SK-N-SH (cell line): ENCODE results near the gene KNDC1. TPM values are rescaled to one million over a fixed set of nuclear protein-coding genes. Genes with fewer than 3 reads are reported as not detected.

Experiments
- CTCF ChIA-PET: fragments of 300-600, 350-600 bp; formaldehyde crosslinking; extraction: SDS; loops from one replicate; lab custom pipeline; 2021; lab: Yijun Ruan, JAX
- POLR2A ChIA-PET: fragments of 350-600 bp; sonication (Branson Sonifier 250); formaldehyde crosslinking; extraction: SDS; loops from one replicate; lab custom pipeline; 2020; ENCODE audit warnings: antibody characterized with exemption, inconsistent platforms; lab: Yijun Ruan, JAX
- DNase-seq: peaks from one replicate; pipeline ENCODE4 v3.0.0; 2012
- H2AFZ ChIP-seq: fragments of 200-600 bp; sonication (generic); 2 replicates; pipeline ENCODE4 v1.8.1; 2016; ENCODE audit warnings: antibody characterized with exemption, mild to moderate bottlenecking, low read depth
- H3F3A ChIP-seq: fragments of 200-600 bp; sonication (generic); replicated peaks from 2 replicates; pipeline ENCODE3; 2016; ENCODE audit warnings: antibody characterized with exemption, mild to moderate bottlenecking; ENCODE audit not compliant: insufficient read depth
- H3K27ac ChIP-seq, 2 experiments: fragments of 200-500 bp in 1 of 2; fragments of 200-600 bp in 1 of 2; sonication (Bioruptor generic) in 1 of 2; sonication (generic), shearing (Covaris generic) in 1 of 2; 2 replicates each; pipeline versions ENCODE4 v1.5.1 to v1.6.1; 2014 to 2016; ENCODE audit warnings: low read depth in 2 of 2, inconsistent platforms in 1 of 2, low read length in 1 of 2, mild to moderate bottlenecking in 1 of 2, mixed read lengths in 1 of 2
- H3K27me3 ChIP-seq: fragments of 200-600 bp; sonication (generic), shearing (Covaris generic); 2 replicates; pipeline ENCODE4 v1.6.1; 2016; ENCODE audit warnings: mixed run types; ENCODE audit not compliant: insufficient read depth
- H3K36me3 ChIP-seq, 2 experiments: fragments of 200-500 bp in 1 of 2; fragments of 200-600 bp in 1 of 2; sonication (Bioruptor generic) in 1 of 2; sonication (generic) in 1 of 2; replicated peaks in 1 of 2; 2 replicates each; pipeline versions ENCODE3 to v1.5.1; 2014 to 2016; ENCODE audit warnings: low read length in 1 of 2, mild to moderate bottlenecking in 1 of 2; ENCODE audit not compliant: insufficient read depth in 2 of 2, control insufficient read depth in 1 of 2
- H3K4me1 ChIP-seq, 2 experiments: fragments of 200-500 bp in 1 of 2; fragments of 200-600 bp in 1 of 2; sonication (Bioruptor generic) in 1 of 2; sonication (generic), shearing (Covaris generic) in 1 of 2; 2 replicates each; pipeline versions ENCODE4 v1.5.1 to v1.6.1; 2014 to 2016; ENCODE audit warnings: low read depth in 1 of 2, low read length in 1 of 2, mixed run types in 1 of 2; ENCODE audit not compliant: insufficient read depth in 2 of 2, control insufficient read depth in 1 of 2
- H3K4me2 ChIP-seq: fragments of 200-600 bp; sonication (generic), shearing (Covaris generic); 2 replicates; pipeline ENCODE4 v1.6.1; 2017; ENCODE audit warnings: mixed run types
- H3K4me3 ChIP-seq, 2 experiments: fragments of 200-500 bp in 1 of 2; fragments of 200-600 bp in 1 of 2; sonication (Bioruptor generic) in 1 of 2; sonication (generic), shearing (Covaris generic) in 1 of 2; 2 replicates each; pipeline versions ENCODE4 v1.5.1 to v1.8.1; 2014 to 2016; ENCODE audit warnings: low read depth in 2 of 2, inconsistent platforms in 1 of 2, low read length in 1 of 2, mild to moderate bottlenecking in 1 of 2, mixed read lengths in 1 of 2, moderate library complexity in 1 of 2
- H3K79me2 ChIP-seq: fragments of 200-600 bp; sonication (generic); 2 replicates; pipeline ENCODE4 v1.8.1; 2017; ENCODE audit warnings: mild to moderate bottlenecking; ENCODE audit not compliant: insufficient read depth
- H3K9ac ChIP-seq: fragments of 200-600 bp; sonication (generic); 2 replicates; pipeline ENCODE4 v1.6.1; 2017; ENCODE audit warnings: mixed run types
- H3K9me2 ChIP-seq: fragments of 200-600 bp; sonication (generic); 2 replicates; pipeline ENCODE4 v1.6.1; 2017; ENCODE audit warnings: mixed run types
- H3K9me3 ChIP-seq: fragments of 200-600 bp; sonication (generic); 2 replicates; pipeline ENCODE4 v1.6.1; 2017; ENCODE audit warnings: mixed run types, mild to moderate bottlenecking, moderate library complexity
- H4K20me1 ChIP-seq: fragments of 200-600 bp; sonication (generic); 2 replicates; pipeline ENCODE4 v1.6.1; 2017; ENCODE audit warnings: mild to moderate bottlenecking, mixed run types; ENCODE audit not compliant: insufficient read depth
- CHD2 ChIP-seq: fragments of 150-350 bp; IDR thresholded peaks from 2 replicates; pipeline ENCODE4 v1.6.1; 2018; ENCODE audit warnings: low read length; ENCODE audit not compliant: partially characterized antibody
- ELF1 ChIP-seq: IDR thresholded peaks from 2 replicates; pipeline ENCODE4 v1.4.0; 2012
- EZH2phosphoT487 ChIP-seq: fragments of 200-600 bp; sonication (generic); IDR thresholded peaks from 2 replicates; pipeline ENCODE4 v1.6.1; 2017; ENCODE audit warnings: low read depth, mixed run types, mild to moderate bottlenecking, antibody characterized with exemption, moderate library complexity, borderline replicate concordance
- GABPA ChIP-seq: IDR thresholded peaks from 2 replicates; pipeline ENCODE4 v1.4.0; 2012; ENCODE audit warnings: low read depth, mild to moderate bottlenecking
- JUND ChIP-seq: IDR thresholded peaks from 2 replicates; pipeline ENCODE4 v1.4.0; 2012
- MEF2A ChIP-seq: IDR thresholded peaks from 2 replicates; pipeline ENCODE4 v1.4.0; 2012; ENCODE audit warnings: low read depth, borderline replicate concordance
- MXI1 ChIP-seq: IDR thresholded peaks from 2 replicates; pipeline ENCODE4 v1.6.1; 2012; ENCODE audit warnings: mild to moderate bottlenecking, low read depth, low read length, improper control_type of control experiment
- SIN3A ChIP-seq: IDR thresholded peaks from 2 replicates; pipeline ENCODE4 v1.6.1; 2012; ENCODE audit warnings: low read depth, mild to moderate bottlenecking, low read length, moderate library complexity, borderline replicate concordance
- TAF1 ChIP-seq: IDR thresholded peaks from 2 replicates; pipeline ENCODE4 v1.6.1; 2012; ENCODE audit warnings: low read depth, mild to moderate bottlenecking, low read length, moderate library complexity, borderline replicate concordance
- TEAD4 ChIP-seq: IDR thresholded peaks from 2 replicates; pipeline ENCODE4 v1.4.0; 2012; ENCODE audit warnings: mild to moderate bottlenecking, borderline replicate concordance; ENCODE audit not compliant: insufficient read depth
- USF1 ChIP-seq: IDR thresholded peaks from 2 replicates; pipeline ENCODE4 v1.4.0; 2012; ENCODE audit warnings: low read depth, borderline replicate concordance
- WGBS: methylation state at CpG from one replicate; pipeline ENCODE4 v1.1.6; 2017; ENCODE audit warnings: low lambda C conversion rate; 5-methylcytosine and 5-hydroxymethylcytosine counted together
- polyA plus RNA-seq, 3 experiments: library from polyadenylated mRNA; depleted of rRNA; stranded (reverse); fragments of >200 nt; gene quantifications; 2 replicates each; pipeline ENCODE4 v1.2.3, GENCODE V29; 2012
- TF ChIP-seq, protein P1 (sequence below): fragments of 150-350 bp; IDR thresholded peaks from 2 replicates; pipeline ENCODE4 v1.6.1; 2017; ENCODE audit warnings: antibody characterized with exemption, low read length, low read depth, borderline replicate concordance
- TF ChIP-seq, protein P2 (sequence below): IDR thresholded peaks from 2 replicates; pipeline ENCODE4 v1.6.1; 2012; ENCODE audit warnings: mild to moderate bottlenecking, low read depth, low read length, moderate library complexity

The KNDC1 gene
- polyA plus RNA-seq, 1 of the 3 experiments (the other 2 are of a cell fraction): 1.4 TPM

- no peak for DNase-seq
These were observed 58.0 kb downstream of the KNDC1 start for GRCh38 chr10:133217800-133218589.

GRCh38 chr10:133218891-133219290 is 58.9 kb downstream of the KNDC1 start:
- WGBS: 67% methylated on average over 3 of the region's 20 CpGs
- no peaks in the 10 kb centered on the region for H3K9me3 ChIP-seq
- CTCF ChIA-PET: interaction anchor here (1.0 kb wide), 1 partner anchor 8 kb away, joined by 3 read pairs; no protein-coding TSS in a partner anchor

More at GRCh38 chr10:133217800-133218589, 58.0 kb downstream of the KNDC1 start:
- no peaks in the 10 kb centered on the region for H3K4me1 ChIP-seq
- no peaks in the 10 kb centered on the region for H3F3A ChIP-seq
- H3K4me3 ChIP-seq: no peak overlapping the region
- no peaks in the 10 kb centered on the region for H3K79me2 ChIP-seq
- no peaks in the 10 kb centered on the region for H3K9me2 ChIP-seq
- H3K27ac ChIP-seq: no peak overlapping the region
- no peak for TF ChIP-seq EZH2phosphoT487
- no peak for TF ChIP-seq TAF1
- TF ChIP-seq, protein P1, sequence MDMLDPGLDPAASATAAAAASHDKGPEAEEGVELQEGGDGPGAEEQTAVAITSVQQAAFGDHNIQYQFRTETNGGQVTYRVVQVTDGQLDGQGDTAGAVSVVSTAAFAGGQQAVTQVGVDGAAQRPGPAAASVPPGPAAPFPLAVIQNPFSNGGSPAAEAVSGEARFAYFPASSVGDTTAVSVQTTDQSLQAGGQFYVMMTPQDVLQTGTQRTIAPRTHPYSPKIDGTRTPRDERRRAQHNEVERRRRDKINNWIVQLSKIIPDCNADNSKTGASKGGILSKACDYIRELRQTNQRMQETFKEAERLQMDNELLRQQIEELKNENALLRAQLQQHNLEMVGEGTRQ: no peak
- TF ChIP-seq ELF1: no peak
- TF ChIP-seq, protein P2, sequence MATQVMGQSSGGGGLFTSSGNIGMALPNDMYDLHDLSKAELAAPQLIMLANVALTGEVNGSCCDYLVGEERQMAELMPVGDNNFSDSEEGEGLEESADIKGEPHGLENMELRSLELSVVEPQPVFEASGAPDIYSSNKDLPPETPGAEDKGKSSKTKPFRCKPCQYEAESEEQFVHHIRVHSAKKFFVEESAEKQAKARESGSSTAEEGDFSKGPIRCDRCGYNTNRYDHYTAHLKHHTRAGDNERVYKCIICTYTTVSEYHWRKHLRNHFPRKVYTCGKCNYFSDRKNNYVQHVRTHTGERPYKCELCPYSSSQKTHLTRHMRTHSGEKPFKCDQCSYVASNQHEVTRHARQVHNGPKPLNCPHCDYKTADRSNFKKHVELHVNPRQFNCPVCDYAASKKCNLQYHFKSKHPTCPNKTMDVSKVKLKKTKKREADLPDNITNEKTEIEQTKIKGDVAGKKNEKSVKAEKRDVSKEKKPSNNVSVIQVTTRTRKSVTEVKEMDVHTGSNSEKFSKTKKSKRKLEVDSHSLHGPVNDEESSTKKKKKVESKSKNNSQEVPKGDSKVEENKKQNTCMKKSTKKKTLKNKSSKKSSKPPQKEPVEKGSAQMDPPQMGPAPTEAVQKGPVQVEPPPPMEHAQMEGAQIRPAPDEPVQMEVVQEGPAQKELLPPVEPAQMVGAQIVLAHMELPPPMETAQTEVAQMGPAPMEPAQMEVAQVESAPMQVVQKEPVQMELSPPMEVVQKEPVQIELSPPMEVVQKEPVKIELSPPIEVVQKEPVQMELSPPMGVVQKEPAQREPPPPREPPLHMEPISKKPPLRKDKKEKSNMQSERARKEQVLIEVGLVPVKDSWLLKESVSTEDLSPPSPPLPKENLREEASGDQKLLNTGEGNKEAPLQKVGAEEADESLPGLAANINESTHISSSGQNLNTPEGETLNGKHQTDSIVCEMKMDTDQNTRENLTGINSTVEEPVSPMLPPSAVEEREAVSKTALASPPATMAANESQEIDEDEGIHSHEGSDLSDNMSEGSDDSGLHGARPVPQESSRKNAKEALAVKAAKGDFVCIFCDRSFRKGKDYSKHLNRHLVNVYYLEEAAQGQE: no peak
- no peaks in the 10 kb centered on the region for H4K20me1 ChIP-seq
- H3K36me3 ChIP-seq: no peaks in the 10 kb centered on the region
- H2AFZ ChIP-seq: no peak overlapping the region
- POLR2A ChIA-PET: no interaction called here
- H3K9me3 ChIP-seq: no peaks in the 10 kb centered on the region
- CTCF ChIA-PET: interaction anchor here (1.0 kb wide), 1 partner anchor 9 kb away, joined by 3 read pairs; no protein-coding TSS in a partner anchor
- H3K27me3 ChIP-seq: peaks cover 60% of the 10 kb centered on the region
- 46% methylated on average over 13 of the region's 25 CpGs for WGBS
- no peak overlapping the region for H3K4me2 ChIP-seq
- no peak overlapping the region for H3K9ac ChIP-seq

More at GRCh38 chr10:133218891-133219290, 58.9 kb downstream of the KNDC1 start:
- Histone ChIP-seq H3K4me2 (no peak overlapping the region), H3F3A (no peaks in the 10 kb centered on the region), H3K9ac (no peak overlapping the region), H2AFZ (no peak overlapping the region), H3K79me2 (no peaks in the 10 kb centered on the region), H3K36me3 (no peaks in the 10 kb centered on the region), H3K27me3 (peaks cover 51% of the 10 kb centered on the region), H3K9me2 (no peaks in the 10 kb centered on the region), H4K20me1 (no peaks in the 10 kb centered on the region), H3K4me3 (no peak overlapping the region), H3K27ac (no peak overlapping the region), H3K4me1 (no peaks in the 10 kb centered on the region; a peak in 1 of 4 replicates)
- no peak for TF ChIP-seq USF1
- TF ChIP-seq GABPA: no peak
- TF ChIP-seq SIN3A: no peak
- no peak for TF ChIP-seq ELF1
- TF ChIP-seq CHD2: no peak
- no peak for TF ChIP-seq TEAD4
- TF ChIP-seq MEF2A: no peak
- TF ChIP-seq JUND: no peak
- TF ChIP-seq MXI1: no peak
- POLR2A ChIA-PET: no interaction called here
- no peak for DNase-seq
